GM21526 (cell line): ENCODE results near the gene SLC25A39.
"Not testable (repeated sequence)": the region's sequence is repeated elsewhere in the genome, so short reads cannot be mapped to it uniquely, and the experiment has no call there.

Experiments used
- ATAC-seq: cut with Tn5 transposase; IDR thresholded peaks from one replicate; pipeline ENCODE4 v1.9.1; 2021; ENCODE audit warnings: moderate library complexity; ENCODE audit not compliant: unreplicated experiment, low FRiP score

Gene SLC25A39

GRCh38 chr17:44335968-44336367 lies 11.3 kb upstream of the SLC25A39 start:
- ATAC-seq: no peak

- ATAC-seq: no peak
These were observed 10.9 kb upstream of the SLC25A39 start for GRCh38 chr17:44335564-44335963.

- ATAC-seq: no peak
These were observed 10.1 kb upstream of the SLC25A39 start for GRCh38 chr17:44334727-44335126.

GRCh38 chr17:44334315-44334714 lies 9.7 kb upstream of the SLC25A39 start:
- ATAC-seq: no peak

GRCh38 chr17:44333371-44333770 lies 8.7 kb upstream of the SLC25A39 start:
- no peak for ATAC-seq

- ATAC-seq: peak; percentile 35
These were observed 6.7 kb upstream of the SLC25A39 start for GRCh38 chr17:44331249-44331760.

GRCh38 chr17:44330263-44330662 lies 5.6 kb upstream of the SLC25A39 start:
- ATAC-seq: not testable (repeated sequence)

- ATAC-seq: not testable (repeated sequence)
These were observed 4.9 kb upstream of the SLC25A39 start for GRCh38 chr17:44329516-44329915.

GRCh38 chr17:44327715-44328449 lies 3.3 kb upstream of the SLC25A39 start:
- ATAC-seq: no peak

GRCh38 chr17:44326861-44327444 lies 2.3 kb upstream of the SLC25A39 start:
- ATAC-seq: peak; percentile 49

GRCh38 chr17:44324092-44324570 lies 492 bp downstream of the SLC25A39 start:
- peak; percentile 7 for ATAC-seq

GRCh38 chr17:44323359-44324091 lies 1.1 kb downstream of the SLC25A39 start:
- ATAC-seq: no peak

GRCh38 chr17:44322236-44322895 lies 2.3 kb downstream of the SLC25A39 start:
- no peak for ATAC-seq

GRCh38 chr17:44321246-44322120 lies 3.1 kb downstream of the SLC25A39 start:
- no peak for ATAC-seq

- ATAC-seq: no peak
These were observed 4.6 kb downstream of the SLC25A39 start for GRCh38 chr17:44320066-44320465.

GRCh38 chr17:44318077-44318892 lies 6.3 kb downstream of the SLC25A39 start:
- ATAC-seq: no peak

- no peak for ATAC-seq
These were observed 7.1 kb downstream of the SLC25A39 start for GRCh38 chr17:44317545-44317944.

GRCh38 chr17:44315760-44316731 lies 8.6 kb downstream of the SLC25A39 start:
- ATAC-seq: no peak
